ENCODE data around the gene RPS28. TPM values are rescaled to one million over a fixed set of nuclear protein-coding genes. Genes with fewer than 3 reads are reported as not detected.

The RPS28 gene
- total RNA-seq, 2 experiments from 2014 or later = 3,333 to 3,342 TPM

DNA sequence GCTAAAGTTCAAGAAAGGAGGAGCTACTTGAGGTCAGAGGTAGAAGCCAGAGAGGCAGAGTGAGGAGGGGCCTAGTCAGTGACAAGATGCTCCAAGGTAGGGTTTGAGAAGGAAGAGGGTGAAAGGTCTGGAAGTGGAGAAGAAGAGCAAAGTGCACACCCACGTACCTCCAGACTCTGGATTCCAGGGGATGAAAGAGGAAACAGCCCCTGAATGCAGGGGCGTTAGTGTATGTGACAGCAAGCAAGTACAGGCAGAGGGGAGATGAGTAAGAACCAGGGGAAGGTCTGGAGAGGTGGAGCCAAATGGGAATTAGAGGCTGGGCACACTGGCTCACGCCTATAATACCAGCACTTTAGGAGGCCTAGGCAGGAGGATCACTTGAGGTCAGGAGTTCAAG lies 8.7 kb downstream of the RPS28 start:
- Histone ChIP-seq H3K27ac (ENCODE audit: low read depth in 1 of 2, low read length in 2 of 2) (no peak overlapping the region), H3K27me3 (ENCODE audit: control insufficient read depth in 1 of 2, insufficient read depth in 2 of 2, low read length in 2 of 2) (peaks cover 9 to 15% of the 10 kb centered on the region in 2 experiments), H3K36me3 (ENCODE audit: insufficient read depth, low read length) (no peaks in the 10 kb centered on the region), H3K4me3 (ENCODE audit: low read length) (no peak overlapping the region), H3K4me1 (ENCODE audit: insufficient read depth, low read length) (peaks cover 15% of the 10 kb centered on the region), H3K9me3 (ENCODE audit: control insufficient read depth in 1 of 2, insufficient read depth in 1 of 2, low read length in 2 of 2) (peaks cover 0 to 3% of the 10 kb centered on the region in 2 experiments)
- H3K27ac Mint-ChIP-seq = no peak overlapping the region
- no peaks in the 10 kb centered on the region for H3K36me3 Mint-ChIP-seq (ENCODE audit: low read depth)
- ChIA-PET POLR2A (no interaction called here), CTCF (no interaction called here)
- H3K27me3 Mint-ChIP-seq = peaks cover 5% of the 10 kb centered on the region
- no peaks in the 10 kb centered on the region for H3K4me1 Mint-ChIP-seq (ENCODE audit: low read depth)
- no peak for TF ChIP-seq CTCF (IDR thresholded peaks at IDR 0.05)
- H3K4me3 Mint-ChIP-seq = no peak overlapping the region
- intact Hi-C loops (cut with DNase I, micrococcal nuclease) = loop anchor here in 1 of 2 experiments (10.0 kb wide), 2 partner anchors 325 to 405 kb away; partner anchors contain the start of genes CTXN1, ELAVL1 and SNAPC2
- DNase-seq (no peak), ATAC-seq (ENCODE audit: poor library complexity) (no peak)
- H3K9me3 Mint-ChIP-seq = no peaks in the 10 kb centered on the region

- DNase-seq = no peak
- no peak for ATAC-seq (ENCODE audit: poor library complexity)
- POLR2A ChIA-PET = no interaction called here
- no peaks in the 10 kb centered on the region for H3K9me3 Mint-ChIP-seq
- no peak overlapping the region for H3K27ac Mint-ChIP-seq
- Histone ChIP-seq H3K27ac (ENCODE audit: low read depth in 1 of 2, low read length in 2 of 2) (no peak overlapping the region), H3K9me3 (ENCODE audit: control insufficient read depth in 1 of 2, insufficient read depth in 1 of 2, low read length in 2 of 2) (peaks cover 0 to 3% of the 10 kb centered on the region in 2 experiments), H3K4me1 (ENCODE audit: insufficient read depth, low read length) (peaks cover 20% of the 10 kb centered on the region), H3K4me3 (ENCODE audit: low read length) (no peak overlapping the region), H3K27me3 (ENCODE audit: control insufficient read depth in 1 of 2, insufficient read depth in 2 of 2, low read length in 2 of 2) (peaks cover 16 to 23% of the 10 kb centered on the region in 2 experiments), H3K36me3 (ENCODE audit: insufficient read depth, low read length) (no peaks in the 10 kb centered on the region)
- peaks cover 11% of the 10 kb centered on the region for H3K27me3 Mint-ChIP-seq
- peaks cover 5% of the 10 kb centered on the region for H3K4me1 Mint-ChIP-seq (ENCODE audit: low read depth)
- TF ChIP-seq CTCF (IDR thresholded peaks at IDR 0.05) = no peak
- CTCF ChIA-PET = no interaction called here
- H3K36me3 Mint-ChIP-seq (ENCODE audit: low read depth) = no peaks in the 10 kb centered on the region
- no peak overlapping the region for H3K4me3 Mint-ChIP-seq
- intact Hi-C loops (cut with DNase I, micrococcal nuclease) = no loop called here
These were observed 10.1 kb downstream of the RPS28 start for GRCh38 chr19:8331263-8331845.

DNA sequence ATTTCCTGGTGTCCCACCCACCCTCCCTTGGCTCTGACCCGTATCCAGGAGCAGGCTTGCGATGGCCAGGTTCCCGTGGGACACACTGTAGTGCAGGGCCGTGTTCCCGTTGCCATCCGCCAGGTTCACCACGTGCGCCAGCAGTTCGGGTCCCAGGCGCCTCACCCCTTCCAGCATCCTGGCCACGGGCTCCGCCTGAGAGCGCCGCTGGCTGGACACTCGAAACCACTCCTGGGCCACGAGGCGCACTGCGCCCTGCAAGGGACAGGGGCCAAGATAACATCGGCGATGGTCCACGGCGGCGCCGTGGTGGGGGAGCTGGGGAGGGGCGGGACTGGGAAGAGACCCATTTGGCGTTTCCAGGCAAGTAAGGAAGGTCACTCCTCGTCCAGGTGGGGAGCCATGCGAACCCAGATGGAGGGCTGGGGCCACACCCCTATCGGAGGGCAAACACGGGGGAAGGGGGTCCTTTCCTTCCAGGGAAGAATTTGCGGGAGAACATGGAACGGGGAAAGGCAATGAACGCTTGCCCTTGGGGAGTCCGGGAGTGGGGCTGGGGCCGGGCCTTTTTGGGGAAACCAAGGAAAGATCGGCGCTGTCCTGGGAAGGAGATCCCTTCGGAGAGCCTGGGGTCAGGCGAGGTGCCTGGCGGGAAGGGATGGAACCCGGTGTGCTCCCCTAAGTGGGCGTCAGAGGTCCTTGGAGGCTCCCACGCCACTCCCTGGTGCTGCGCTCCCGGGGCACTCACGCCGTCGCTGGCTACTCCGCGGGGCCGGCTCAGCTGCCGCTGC lies 11.9 kb downstream of the RPS28 start:
- CTCF ChIA-PET = no interaction called here
- Histone ChIP-seq H3K36me3 (ENCODE audit: insufficient read depth, low read length) (no peaks in the 10 kb centered on the region), H3K4me3 (ENCODE audit: low read length) (no peak overlapping the region), H3K4me1 (ENCODE audit: insufficient read depth, low read length) (peaks cover 20% of the 10 kb centered on the region), H3K9me3 (ENCODE audit: control insufficient read depth in 1 of 2, insufficient read depth in 1 of 2, low read length in 2 of 2) (peaks cover 0 to 3% of the 10 kb centered on the region in 2 experiments), H3K27ac (ENCODE audit: low read depth in 1 of 2, low read length in 2 of 2) (no peak overlapping the region), H3K27me3 (ENCODE audit: control insufficient read depth in 1 of 2, insufficient read depth in 2 of 2, low read length in 2 of 2) (peaks cover 19 to 26% of the 10 kb centered on the region in 2 experiments)
- TF ChIP-seq CTCF (IDR thresholded peaks at IDR 0.05) = no peak
- intact Hi-C loops (cut with DNase I, micrococcal nuclease) = no loop called here
- Mint-ChIP-seq H3K27me3 (peaks cover 23% of the 10 kb centered on the region), H3K27ac (no peak overlapping the region), H3K4me1 (ENCODE audit: low read depth) (peaks cover 5% of the 10 kb centered on the region), H3K9me3 (no peaks in the 10 kb centered on the region), H3K36me3 (ENCODE audit: low read depth) (no peaks in the 10 kb centered on the region), H3K4me3 (peak overlapping the region; percentile 15)
- POLR2A ChIA-PET = interaction anchor here (1.2 kb wide), 1 partner anchor 10 kb away, joined by 3 read pairs; no protein-coding TSS in a partner anchor
- ATAC-seq (ENCODE audit: poor library complexity) = no peak
- DNase-seq = no peak
